Stimulated activated CD4-positive, alpha-beta T cell treated with anti-CD3 and anti-CD28 coated beads, Interleukin-12 subunit alpha, Interleukin-12 subunit beta, amount 100 ng/mL, for 48 hours (primary cell): ENCODE results near the gene CST7.

ENCODE experiments used
- DNase-seq, 3 donors: peaks; one replicate each; pipeline ENCODE4 v3.0.0-alpha.2; 2020; ENCODE audit warnings: low read depth in 2 of 3, low spot score in 1 of 3

CST7 gene

GRCh38 chr20:24984961-24985640 lies 36.0 kb downstream of the CST7 start:
- no peak for DNase-seq

GRCh38 chr20:24985802-24986201 lies 36.7 kb downstream of the CST7 start:
- DNase-seq, result no peak

- DNase-seq, result no peak
These were observed 37.5 kb downstream of the CST7 start for GRCh38 chr20:24986436-24987015.

GRCh38 chr20:24987244-24987643 lies 38.2 kb downstream of the CST7 start:
- DNase-seq, result no peak

- DNase-seq, result no peak
These were observed 39.1 kb downstream of the CST7 start for GRCh38 chr20:24987873-24988835.

- DNase-seq, result no peak
These were observed 40.1 kb downstream of the CST7 start for GRCh38 chr20:24989162-24989561.

- DNase-seq, result no peak
These were observed 41.8 kb downstream of the CST7 start for GRCh38 chr20:24990810-24991252.

- DNase-seq, result peak in 1 of 3 donors; percentile 4
These were observed 42.9 kb downstream of the CST7 start for GRCh38 chr20:24991897-24992486.

- DNase-seq, result peak; percentile 89 to 95 (median 93)
These were observed 43.6 kb downstream of the CST7 start, which contains the start of gene APMAP for GRCh38 chr20:24992487-24993205. APMAP (minus strand) TSS chr20:24992751; CDS start chr20:24992688, 63 bp downstream.

- DNase-seq, result no peak
These were observed 44.5 kb downstream of the CST7 start for GRCh38 chr20:24993337-24994185.

GRCh38 chr20:24994186-24994465 lies 45.1 kb downstream of the CST7 start:
- no peak for DNase-seq

- peak; percentile 71 to 94 (median 72) for DNase-seq
These were observed 45.6 kb downstream of the CST7 start for GRCh38 chr20:24994470-24995368.

GRCh38 chr20:24995741-24996448 lies 46.8 kb downstream of the CST7 start:
- no peak for DNase-seq

GRCh38 chr20:24996449-24997377 lies 47.6 kb downstream of the CST7 start:
- no peak for DNase-seq

- DNase-seq, result no peak
These were observed 49.1 kb downstream of the CST7 start for GRCh38 chr20:24998121-24998520.

- DNase-seq, result no peak
These were observed 49.8 kb downstream of the CST7 start for GRCh38 chr20:24998631-24999445.
